Measurements from ENCODE around the gene OR1L8.
"Not testable (repeated sequence)": the region's sequence is repeated elsewhere in the genome, so short reads cannot be mapped to it uniquely, and the experiment has no call there.

Gene OR1L8, protein sequence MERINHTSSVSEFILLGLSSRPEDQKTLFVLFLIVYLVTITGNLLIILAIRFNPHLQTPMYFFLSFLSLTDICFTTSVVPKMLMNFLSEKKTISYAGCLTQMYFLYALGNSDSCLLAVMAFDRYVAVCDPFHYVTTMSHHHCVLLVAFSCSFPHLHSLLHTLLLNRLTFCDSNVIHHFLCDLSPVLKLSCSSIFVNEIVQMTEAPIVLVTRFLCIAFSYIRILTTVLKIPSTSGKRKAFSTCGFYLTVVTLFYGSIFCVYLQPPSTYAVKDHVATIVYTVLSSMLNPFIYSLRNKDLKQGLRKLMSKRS

GRCh38 chr9:122583284-122583683 is at the start of gene OR1L8:
OR1L8 (minus strand) TSS chr9:122583384; CDS start chr9:122568477, 14,907 bp downstream.
- DNase-seq: not testable (repeated sequence)

- DNase-seq: no peak
Measured at GRCh38 chr9:122619996-122620395, 36.8 kb upstream of the OR1L8 start.

DNA sequence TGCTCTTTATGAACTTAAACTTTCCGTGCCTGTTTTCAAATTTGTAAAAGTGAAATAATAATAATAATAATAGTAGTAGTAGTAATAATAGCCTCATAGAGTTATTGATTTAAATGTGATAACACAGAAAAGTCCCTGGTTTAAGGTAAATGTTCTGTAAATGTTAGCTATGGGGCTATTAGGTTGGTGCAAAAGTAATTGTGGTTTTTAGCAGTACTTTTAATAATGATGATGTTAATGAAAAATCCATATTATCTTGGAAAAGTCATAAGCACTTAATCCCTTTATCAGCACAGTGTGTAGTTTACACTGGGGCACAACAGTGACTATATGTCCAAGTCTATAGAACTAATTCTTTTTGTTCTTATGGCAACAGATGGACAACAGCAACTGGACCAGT is 31.2 kb upstream of the OR1L8 start, which contains the start of gene OR1Q1:
TSS of gene OR1Q1 (plus strand) at position 377 of the 400 bp plus-strand sequence. CDS start at position 377, 0 bp downstream.
- no peak for DNase-seq

- no peak for DNase-seq
Measured at GRCh38 chr9:122609804-122610203, 26.6 kb upstream of the OR1L8 start.

GRCh38 chr9:122606587-122606986 is 23.4 kb upstream of the OR1L8 start:
- no peak for DNase-seq

DNA sequence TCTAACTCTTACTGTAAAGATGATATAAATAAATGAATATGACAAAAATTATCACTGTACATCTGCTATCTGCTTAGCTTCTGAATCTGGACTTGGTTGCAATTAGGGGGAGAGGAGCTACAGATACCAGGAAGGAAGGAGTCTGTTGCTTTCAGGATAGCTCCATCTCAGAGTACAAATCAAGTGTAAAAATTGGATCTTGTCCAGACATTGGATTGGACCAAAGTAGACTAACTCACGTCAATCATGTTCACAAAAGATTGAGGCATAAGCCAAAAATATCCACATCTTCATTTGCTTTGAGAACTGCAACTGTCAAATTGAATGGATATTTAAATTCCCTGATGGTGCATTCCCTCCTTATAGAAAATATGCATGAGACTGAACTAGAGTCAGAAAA is 22.5 kb upstream of the OR1L8 start:
- no peak for DNase-seq

GRCh38 chr9:122580360-122580759 is 2.8 kb downstream of the OR1L8 start:
- peak; percentile 37 for DNase-seq

DNA sequence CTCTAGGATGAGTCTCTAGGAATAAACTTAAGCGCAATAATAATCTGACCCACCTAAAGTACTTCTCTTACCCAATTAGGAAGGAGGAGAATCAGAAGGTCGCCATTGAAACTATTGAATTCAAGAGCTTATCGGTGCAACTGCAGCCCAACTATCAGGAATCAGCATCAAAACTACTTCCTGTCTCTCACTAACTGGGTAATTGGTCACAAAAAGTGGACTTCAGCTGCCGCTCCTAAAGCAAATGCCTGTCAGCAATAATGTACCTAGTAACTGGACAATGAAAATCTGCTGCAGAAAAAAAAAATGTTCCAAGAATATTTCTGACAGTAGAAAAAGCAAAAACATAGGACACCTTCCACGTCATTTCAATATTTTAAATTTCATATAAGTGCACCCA is 3.3 kb downstream of the OR1L8 start:
- DNase-seq: no peak

- DNase-seq: no peak
Measured at GRCh38 chr9:122572456-122572855, 10.7 kb downstream of the OR1L8 start.

- DNase-seq: no peak
Measured at GRCh38 chr9:122567901-122568300, 15.3 kb downstream of the OR1L8 start.

DNA sequence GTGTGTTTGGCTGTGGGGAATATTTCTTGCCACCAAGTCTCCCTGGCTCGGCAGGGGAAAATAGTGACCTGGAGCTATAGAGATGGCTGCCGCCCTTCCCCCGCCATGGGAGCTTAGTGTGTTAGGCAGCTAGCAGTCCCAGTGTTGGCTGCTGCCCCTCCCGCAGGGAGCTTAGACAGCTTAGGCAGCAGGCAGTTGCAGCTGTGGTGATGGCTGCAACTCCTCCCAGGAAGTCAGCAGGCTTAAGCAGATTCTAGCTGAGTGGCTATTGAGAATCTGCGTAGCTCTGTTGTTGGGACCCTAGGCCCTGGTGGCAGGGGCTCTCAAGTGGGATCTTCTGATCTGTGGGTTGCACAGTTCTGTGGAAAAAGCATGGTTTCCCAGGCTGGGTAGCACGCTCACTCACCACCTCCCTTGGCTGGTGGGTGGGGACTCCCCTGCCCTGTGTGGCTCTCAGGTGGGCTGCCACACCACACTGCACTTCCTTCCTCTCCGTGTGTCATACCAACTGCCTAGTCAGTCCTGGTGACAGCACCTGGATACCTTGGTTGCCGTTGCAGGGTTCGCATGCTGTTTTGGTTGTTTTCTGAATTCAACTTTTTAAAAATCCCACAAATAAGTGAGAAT is 20.9 kb downstream of the OR1L8 start:
- DNase-seq: no peak

- no peak for DNase-seq
Measured at GRCh38 chr9:122561446-122561845, 21.7 kb downstream of the OR1L8 start.

DNA sequence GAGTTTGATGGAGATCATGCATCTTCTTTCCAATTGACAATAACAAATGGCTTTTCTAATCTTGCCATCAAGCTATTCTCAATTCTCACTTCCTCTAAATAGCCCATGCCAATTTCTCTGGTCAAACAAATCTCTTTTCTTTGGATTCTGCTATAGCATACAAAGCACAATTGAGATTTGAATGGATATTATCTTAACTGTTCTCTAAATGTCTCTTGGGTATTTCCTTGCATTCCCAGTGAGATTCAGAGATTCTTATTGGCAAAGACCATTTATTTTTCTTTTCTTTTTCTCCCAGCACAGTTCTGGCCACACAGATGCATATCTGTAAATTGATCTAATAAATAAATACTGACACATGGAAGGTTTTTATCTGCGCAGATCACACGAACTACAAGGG is 30.4 kb downstream of the OR1L8 start, which contains the start of gene OR1N2:
TSS of gene OR1N2 (plus strand) at position 301 of the 400 bp plus-strand sequence. CDS start 100 bp downstream, outside the sequence.
- no peak for DNase-seq

GRCh38 chr9:122551371-122551770 is 31.8 kb downstream of the OR1L8 start:
- no peak for DNase-seq

GRCh38 chr9:122546196-122546595 is 37.0 kb downstream of the OR1L8 start:
- no peak for DNase-seq

DNA sequence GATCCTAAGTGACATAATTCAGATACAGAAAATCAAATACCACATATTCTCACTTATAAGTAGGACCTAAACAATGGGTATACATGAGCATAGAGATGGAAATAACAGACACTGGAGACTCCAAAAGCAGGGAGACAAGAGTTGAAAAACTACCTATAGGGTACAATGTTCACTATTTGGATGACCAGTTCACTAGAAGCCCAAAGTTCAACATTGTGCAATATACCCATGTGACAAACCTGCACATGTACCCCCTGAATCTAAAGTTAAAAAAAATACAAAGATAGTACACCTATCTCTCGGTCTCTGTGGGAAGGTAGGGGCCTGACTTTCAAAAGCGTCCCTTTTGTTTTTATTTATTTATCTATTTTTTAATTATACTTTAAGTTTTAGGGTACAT is 44.4 kb downstream of the OR1L8 start:
- DNase-seq: no peak

- peak; percentile 13 for DNase-seq
Measured at GRCh38 chr9:122537066-122537465, 46.1 kb downstream of the OR1L8 start.

DNA sequence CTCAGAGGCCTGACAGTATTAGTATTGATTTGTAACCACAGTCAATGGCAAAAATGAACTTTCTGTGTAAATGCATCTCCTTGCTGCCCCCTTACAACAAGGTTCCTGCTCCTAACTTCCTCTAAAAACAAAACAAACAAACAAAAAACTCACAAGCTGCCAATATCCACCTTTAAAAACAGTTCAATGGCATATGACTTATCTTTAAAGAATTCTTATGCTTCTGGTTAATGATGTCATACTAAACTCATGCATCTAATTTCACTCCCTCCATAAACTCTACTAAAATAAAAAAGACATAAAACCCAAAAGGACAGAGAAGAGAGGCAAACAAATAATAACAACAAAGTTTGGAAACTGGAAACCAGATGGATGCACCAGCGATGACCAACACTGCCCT is 47.0 kb downstream of the OR1L8 start:
- DNase-seq: no peak

GRCh38 chr9:122531157-122531556 is 52.0 kb downstream of the OR1L8 start:
- not testable (repeated sequence) for DNase-seq

- no peak for DNase-seq
Measured at GRCh38 chr9:122527193-122527592, 56.0 kb downstream of the OR1L8 start, which contains the start of gene OR1N1. OR1N1 (minus strand) TSS chr9:122527293; CDS start chr9:122527293, 0 bp downstream.

GRCh38 chr9:122526602-122527001 is 56.6 kb downstream of the OR1L8 start:
- no peak for DNase-seq

DNA sequence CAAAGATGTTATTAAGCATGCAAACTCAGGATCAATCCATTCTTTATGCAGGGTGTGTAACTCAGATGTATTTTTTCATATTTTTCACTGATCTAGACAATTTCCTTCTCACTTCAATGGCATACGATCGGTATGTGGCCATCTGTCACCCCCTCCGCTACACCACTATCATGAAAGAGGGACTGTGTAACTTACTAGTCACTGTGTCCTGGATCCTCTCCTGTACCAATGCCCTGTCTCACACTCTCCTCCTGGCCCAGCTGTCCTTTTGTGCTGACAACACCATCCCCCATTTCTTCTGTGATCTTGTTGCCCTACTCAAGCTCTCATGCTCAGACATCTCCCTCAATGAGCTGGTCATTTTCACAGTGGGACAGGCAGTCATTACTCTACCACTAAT is 63.8 kb downstream of the OR1L8 start:
- no peak for DNase-seq

- DNase-seq: no peak
Measured at GRCh38 chr9:122518841-122519240, 64.3 kb downstream of the OR1L8 start, which contains the start of gene OR1J4. OR1J4 (plus strand) TSS chr9:122519141; CDS start chr9:122519141, 0 bp downstream.

DNA sequence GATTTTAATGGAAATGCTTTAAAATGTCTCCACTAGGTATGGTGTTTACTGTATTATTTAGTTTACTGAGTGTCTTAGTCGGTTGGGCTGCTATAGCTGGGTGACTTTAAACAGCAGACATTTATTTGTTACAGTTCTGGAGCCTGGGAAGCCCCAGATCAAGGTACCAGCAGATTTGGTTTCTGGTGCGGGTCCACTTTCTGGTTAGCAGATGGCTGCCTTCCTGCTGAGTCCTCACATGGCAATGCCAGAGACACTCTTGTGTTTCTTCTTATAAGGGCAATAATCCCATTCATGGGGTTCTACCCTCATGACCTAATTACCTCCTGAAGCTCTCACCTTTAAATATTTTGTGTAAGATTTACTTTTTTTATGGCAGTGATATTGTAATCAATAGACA is 65.0 kb downstream of the OR1L8 start:
- no peak for DNase-seq
